ENCODE data around the gene BCR.

- TF ChIP-seq, protein P1, sequence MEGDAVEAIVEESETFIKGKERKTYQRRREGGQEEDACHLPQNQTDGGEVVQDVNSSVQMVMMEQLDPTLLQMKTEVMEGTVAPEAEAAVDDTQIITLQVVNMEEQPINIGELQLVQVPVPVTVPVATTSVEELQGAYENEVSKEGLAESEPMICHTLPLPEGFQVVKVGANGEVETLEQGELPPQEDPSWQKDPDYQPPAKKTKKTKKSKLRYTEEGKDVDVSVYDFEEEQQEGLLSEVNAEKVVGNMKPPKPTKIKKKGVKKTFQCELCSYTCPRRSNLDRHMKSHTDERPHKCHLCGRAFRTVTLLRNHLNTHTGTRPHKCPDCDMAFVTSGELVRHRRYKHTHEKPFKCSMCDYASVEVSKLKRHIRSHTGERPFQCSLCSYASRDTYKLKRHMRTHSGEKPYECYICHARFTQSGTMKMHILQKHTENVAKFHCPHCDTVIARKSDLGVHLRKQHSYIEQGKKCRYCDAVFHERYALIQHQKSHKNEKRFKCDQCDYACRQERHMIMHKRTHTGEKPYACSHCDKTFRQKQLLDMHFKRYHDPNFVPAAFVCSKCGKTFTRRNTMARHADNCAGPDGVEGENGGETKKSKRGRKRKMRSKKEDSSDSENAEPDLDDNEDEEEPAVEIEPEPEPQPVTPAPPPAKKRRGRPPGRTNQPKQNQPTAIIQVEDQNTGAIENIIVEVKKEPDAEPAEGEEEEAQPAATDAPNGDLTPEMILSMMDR (IDR thresholded peaks at IDR 0.05), result no peak
- no peak for TF ChIP-seq POLR2A (IDR thresholded peaks at IDR 0.05)
Observed at GRCh38 chr22:23142546-23143105, 37.7 kb upstream of the BCR start.
